GM21515 (cell line): ENCODE data around the gene FKBP11.
"Not testable (repeated sequence)": the region's sequence is repeated elsewhere in the genome, so short reads cannot be mapped to it uniquely, and the experiment has no call there.

ENCODE experiments used
- ATAC-seq: cut with Tn5 transposase; IDR thresholded peaks from one replicate; pipeline ENCODE4 v1.9.1; 2021; ENCODE audit not compliant: unreplicated experiment

Gene FKBP11

GRCh38 chr12:48910196-48910595 lies 15.1 kb downstream of the FKBP11 start:
- ATAC-seq: no peak

- not testable (repeated sequence) for ATAC-seq
These were observed 15.6 kb downstream of the FKBP11 start for GRCh38 chr12:48909698-48910097.

- ATAC-seq: no peak
These were observed 18.0 kb downstream of the FKBP11 start for GRCh38 chr12:48907245-48907644.

- peak; percentile 77 for ATAC-seq
These were observed 21.3 kb downstream of the FKBP11 start for GRCh38 chr12:48903982-48904411.

GRCh38 chr12:48903363-48903981 lies 21.8 kb downstream of the FKBP11 start:
- no peak for ATAC-seq

- ATAC-seq: no peak
These were observed 24.0 kb downstream of the FKBP11 start for GRCh38 chr12:48901278-48901677.

GRCh38 chr12:48899651-48900050 lies 25.6 kb downstream of the FKBP11 start:
- no peak for ATAC-seq

GRCh38 chr12:48894271-48894670 lies 31.0 kb downstream of the FKBP11 start:
- ATAC-seq: no peak

- ATAC-seq: peak; percentile 61
These were observed 34.5 kb downstream of the FKBP11 start for GRCh38 chr12:48890657-48891418.

GRCh38 chr12:48889679-48890078 lies 35.6 kb downstream of the FKBP11 start:
- no peak for ATAC-seq

- no peak for ATAC-seq
These were observed 41.8 kb downstream of the FKBP11 start for GRCh38 chr12:48883305-48884161.

- ATAC-seq: no peak
These were observed 42.4 kb downstream of the FKBP11 start for GRCh38 chr12:48882972-48883304.

- ATAC-seq: no peak
These were observed 43.0 kb downstream of the FKBP11 start for GRCh38 chr12:48882315-48882687.

- no peak for ATAC-seq
These were observed 43.5 kb downstream of the FKBP11 start for GRCh38 chr12:48881686-48882314.

GRCh38 chr12:48880647-48881046 lies 44.6 kb downstream of the FKBP11 start:
- ATAC-seq: no peak

- no peak for ATAC-seq
These were observed 46.7 kb downstream of the FKBP11 start for GRCh38 chr12:48878548-48878947.

- no peak for ATAC-seq
These were observed 49.3 kb downstream of the FKBP11 start for GRCh38 chr12:48875944-48876515.

- not testable (repeated sequence) for ATAC-seq
These were observed 51.8 kb downstream of the FKBP11 start for GRCh38 chr12:48873534-48873933.

GRCh38 chr12:48873096-48873495 lies 52.2 kb downstream of the FKBP11 start:
- ATAC-seq: no peak
